SK-N-SH (cell line): ENCODE measurements around the gene MYH7B. TPM values are rescaled to one million over a fixed set of nuclear protein-coding genes. Genes with fewer than 3 reads are reported as not detected.

ENCODE experiments used
- CTCF ChIA-PET: fragments of 300-600, 350-600 bp; formaldehyde crosslinking; extraction: SDS; loops from one replicate; lab custom pipeline; 2021; lab: Yijun Ruan, JAX
- POLR2A ChIA-PET: fragments of 350-600 bp; sonication (Branson Sonifier 250); formaldehyde crosslinking; extraction: SDS; loops from one replicate; lab custom pipeline; 2020; ENCODE audit warnings: antibody characterized with exemption, inconsistent platforms; lab: Yijun Ruan, JAX
- DNase-seq: peaks from one replicate; pipeline ENCODE4 v3.0.0; 2012
- H2AFZ ChIP-seq: fragments of 200-600 bp; sonication (generic); 2 replicates; pipeline ENCODE4 v1.8.1; 2016; ENCODE audit warnings: antibody characterized with exemption, mild to moderate bottlenecking, low read depth
- H3F3A ChIP-seq: fragments of 200-600 bp; sonication (generic); replicated peaks from 2 replicates; pipeline ENCODE3; 2016; ENCODE audit warnings: antibody characterized with exemption, mild to moderate bottlenecking; ENCODE audit not compliant: insufficient read depth
- H3K27ac ChIP-seq, 2 experiments: fragments of 200-500 bp in 1 of 2; fragments of 200-600 bp in 1 of 2; sonication (Bioruptor generic) in 1 of 2; sonication (generic), shearing (Covaris generic) in 1 of 2; 2 replicates each; pipeline versions ENCODE4 v1.5.1 to v1.6.1; 2014 to 2016; ENCODE audit warnings: low read depth in 2 of 2, inconsistent platforms in 1 of 2, low read length in 1 of 2, mild to moderate bottlenecking in 1 of 2, mixed read lengths in 1 of 2
- H3K27me3 ChIP-seq: fragments of 200-600 bp; sonication (generic), shearing (Covaris generic); 2 replicates; pipeline ENCODE4 v1.6.1; 2016; ENCODE audit warnings: mixed run types; ENCODE audit not compliant: insufficient read depth
- H3K36me3 ChIP-seq, 2 experiments: fragments of 200-500 bp in 1 of 2; fragments of 200-600 bp in 1 of 2; sonication (Bioruptor generic) in 1 of 2; sonication (generic) in 1 of 2; replicated peaks in 1 of 2; 2 replicates each; pipeline versions ENCODE3 to v1.5.1; 2014 to 2016; ENCODE audit warnings: low read length in 1 of 2, mild to moderate bottlenecking in 1 of 2; ENCODE audit not compliant: insufficient read depth in 2 of 2, control insufficient read depth in 1 of 2
- H3K4me1 ChIP-seq, 2 experiments: fragments of 200-500 bp in 1 of 2; fragments of 200-600 bp in 1 of 2; sonication (Bioruptor generic) in 1 of 2; sonication (generic), shearing (Covaris generic) in 1 of 2; 2 replicates each; pipeline versions ENCODE4 v1.5.1 to v1.6.1; 2014 to 2016; ENCODE audit warnings: low read depth in 1 of 2, low read length in 1 of 2, mixed run types in 1 of 2; ENCODE audit not compliant: insufficient read depth in 2 of 2, control insufficient read depth in 1 of 2
- H3K4me2 ChIP-seq: fragments of 200-600 bp; sonication (generic), shearing (Covaris generic); 2 replicates; pipeline ENCODE4 v1.6.1; 2017; ENCODE audit warnings: mixed run types
- H3K4me3 ChIP-seq, 2 experiments: fragments of 200-500 bp in 1 of 2; fragments of 200-600 bp in 1 of 2; sonication (Bioruptor generic) in 1 of 2; sonication (generic), shearing (Covaris generic) in 1 of 2; 2 replicates each; pipeline versions ENCODE4 v1.5.1 to v1.8.1; 2014 to 2016; ENCODE audit warnings: low read depth in 2 of 2, inconsistent platforms in 1 of 2, low read length in 1 of 2, mild to moderate bottlenecking in 1 of 2, mixed read lengths in 1 of 2, moderate library complexity in 1 of 2
- H3K79me2 ChIP-seq: fragments of 200-600 bp; sonication (generic); 2 replicates; pipeline ENCODE4 v1.8.1; 2017; ENCODE audit warnings: mild to moderate bottlenecking; ENCODE audit not compliant: insufficient read depth
- H3K9ac ChIP-seq: fragments of 200-600 bp; sonication (generic); 2 replicates; pipeline ENCODE4 v1.6.1; 2017; ENCODE audit warnings: mixed run types
- H3K9me2 ChIP-seq: fragments of 200-600 bp; sonication (generic); 2 replicates; pipeline ENCODE4 v1.6.1; 2017; ENCODE audit warnings: mixed run types
- H3K9me3 ChIP-seq: fragments of 200-600 bp; sonication (generic); 2 replicates; pipeline ENCODE4 v1.6.1; 2017; ENCODE audit warnings: mixed run types, mild to moderate bottlenecking, moderate library complexity
- H4K20me1 ChIP-seq: fragments of 200-600 bp; sonication (generic); 2 replicates; pipeline ENCODE4 v1.6.1; 2017; ENCODE audit warnings: mild to moderate bottlenecking, mixed run types; ENCODE audit not compliant: insufficient read depth
- EP300 ChIP-seq, 2 experiments: IDR thresholded peaks; 2 replicates each; pipeline versions ENCODE4 v1.4.0 to v1.6.1; 2012; ENCODE audit warnings: borderline replicate concordance in 1 of 2, low read depth in 1 of 2, low read length in 1 of 2
- EZH2phosphoT487 ChIP-seq: fragments of 200-600 bp; sonication (generic); IDR thresholded peaks from 2 replicates; pipeline ENCODE4 v1.6.1; 2017; ENCODE audit warnings: low read depth, mixed run types, mild to moderate bottlenecking, antibody characterized with exemption, moderate library complexity, borderline replicate concordance
- FOSL2 ChIP-seq: IDR thresholded peaks from 2 replicates; pipeline ENCODE4 v1.4.0; 2012; ENCODE audit warnings: low read depth, mild to moderate bottlenecking, moderate library complexity, borderline replicate concordance
- FOXJ3 ChIP-seq: sonication (generic); formaldehyde crosslinking; IDR thresholded peaks from 2 replicates; pipeline ENCODE4 v1.5.1; 2020; ENCODE audit warnings: mild to moderate bottlenecking, missing genetic modification reagents
- GABPA ChIP-seq: IDR thresholded peaks from 2 replicates; pipeline ENCODE4 v1.4.0; 2012; ENCODE audit warnings: low read depth, mild to moderate bottlenecking
- IRF3 ChIP-seq: fragments of 150-350 bp; IDR thresholded peaks from 2 replicates; pipeline ENCODE4 v1.6.1; 2016; ENCODE audit warnings: mild to moderate bottlenecking, low read depth, low read length
- MAX ChIP-seq: IDR thresholded peaks from 2 replicates; pipeline ENCODE4 v1.4.0; 2012; ENCODE audit warnings: low read depth
- MXI1 ChIP-seq: IDR thresholded peaks from 2 replicates; pipeline ENCODE4 v1.6.1; 2012; ENCODE audit warnings: mild to moderate bottlenecking, low read depth, low read length, improper control_type of control experiment
- PBX3 ChIP-seq: IDR thresholded peaks from 2 replicates; pipeline ENCODE4; 2012
- RCOR1 ChIP-seq: fragments of 150-350 bp; IDR thresholded peaks from 2 replicates; pipeline ENCODE4 v1.6.1; 2017; ENCODE audit warnings: antibody characterized with exemption, low read length
- REST ChIP-seq: IDR thresholded peaks from 2 replicates; pipeline ENCODE4 v1.6.1; 2012; ENCODE audit warnings: mild to moderate bottlenecking, low read depth, low read length, moderate library complexity
- RXRA ChIP-seq: IDR thresholded peaks from 2 replicates; pipeline ENCODE4 v1.4.0; 2012; ENCODE audit warnings: low read depth, mild to moderate bottlenecking, borderline replicate concordance
- TAF1 ChIP-seq: IDR thresholded peaks from 2 replicates; pipeline ENCODE4 v1.6.1; 2012; ENCODE audit warnings: low read depth, mild to moderate bottlenecking, low read length, moderate library complexity, borderline replicate concordance
- TCF12 ChIP-seq: IDR thresholded peaks from 2 replicates; pipeline ENCODE4 v1.4.0; 2012
- TEAD4 ChIP-seq: IDR thresholded peaks from 2 replicates; pipeline ENCODE4 v1.4.0; 2012; ENCODE audit warnings: mild to moderate bottlenecking, borderline replicate concordance; ENCODE audit not compliant: insufficient read depth
- YY1 ChIP-seq: IDR thresholded peaks from 2 replicates; pipeline ENCODE4 v1.4.0; 2012; ENCODE audit warnings: low read depth, mild to moderate bottlenecking
- ZBTB33 ChIP-seq: IDR thresholded peaks from 2 replicates; pipeline ENCODE4 v1.4.0; 2012; ENCODE audit warnings: low read depth, borderline replicate concordance
- WGBS: methylation state at CpG from one replicate; pipeline ENCODE4 v1.1.6; 2017; ENCODE audit warnings: low lambda C conversion rate; 5-methylcytosine and 5-hydroxymethylcytosine counted together
- polyA plus RNA-seq, 3 experiments: library from polyadenylated mRNA; depleted of rRNA; stranded (reverse); fragments of >200 nt; gene quantifications; 2 replicates each; pipeline ENCODE4 v1.2.3, GENCODE V29; 2012

MYH7B gene
- polyA plus RNA-seq, 1 of the 3 experiments (the other 2 are of a cell fraction) = 0.41 TPM

- Histone ChIP-seq H3K9ac (no peak overlapping the region), H3K9me2 (no peaks in the 10 kb centered on the region), H2AFZ (no peak overlapping the region), H3K9me3 (no peaks in the 10 kb centered on the region), H3K4me1 (peaks cover 2 to 4% of the 10 kb centered on the region in 2 experiments; a peak in 1 of 4 replicates), H3K4me2 (no peak overlapping the region), H3K27ac (no peak overlapping the region), H3K27me3 (no peaks in the 10 kb centered on the region), H3K79me2 (no peaks in the 10 kb centered on the region), H3F3A (peaks cover 4% of the 10 kb centered on the region), H3K36me3 (peaks cover 4 to 6% of the 10 kb centered on the region in 2 experiments), H3K4me3 (no peak overlapping the region), H4K20me1 (no peaks in the 10 kb centered on the region)
- ChIA-PET CTCF (interaction anchor here (0.6 kb wide), 1 partner anchor 176 kb away, joined by 4 read pairs; no protein-coding TSS in a partner anchor), POLR2A (no interaction called here)
- no peak for DNase-seq
- no peak for TF ChIP-seq ZBTB33
- TF ChIP-seq FOXJ3 (CRISPR knock-in tag) = no peak
- TF ChIP-seq GABPA = no peak
- no peak for TF ChIP-seq MAX
- no peak for TF ChIP-seq TEAD4
- TF ChIP-seq EZH2phosphoT487 = no peak
Observed at GRCh38 chr20:34920055-34920454, 35.6 kb upstream of the MYH7B start.

GRCh38 chr20:34921436-34921835, 34.2 kb upstream of the MYH7B start:
- CTCF ChIA-PET = no interaction called here
- Histone ChIP-seq H3K4me2 (no peak overlapping the region), H2AFZ (no peak overlapping the region), H3K9me3 (no peaks in the 10 kb centered on the region), H3K27ac (no peak overlapping the region), H3K36me3 (peaks cover 11 to 16% of the 10 kb centered on the region in 2 experiments), H4K20me1 (no peaks in the 10 kb centered on the region), H3K4me1 (peaks cover 0 to 4% of the 10 kb centered on the region in 2 experiments; a peak in 1 of 4 replicates), H3K9ac (no peak overlapping the region), H3F3A (peaks cover 4% of the 10 kb centered on the region), H3K9me2 (no peaks in the 10 kb centered on the region), H3K27me3 (no peaks in the 10 kb centered on the region), H3K79me2 (no peaks in the 10 kb centered on the region), H3K4me3 (no peak overlapping the region)
- DNase-seq = no peak
- POLR2A ChIA-PET = no interaction called here
- WGBS = 83% methylated on average over 3 of the region's 3 CpGs
- TF ChIP-seq TCF12 (no peak), FOSL2 (no peak), EP300 (IDR thresholded peaks at IDR 0.05; ENCODE audit: borderline replicate concordance in 1 of 2, low read depth in 1 of 2, low read length in 1 of 2) (no peak), RCOR1 (no peak), REST (no peak), YY1 (no peak), IRF3 (no peak), MXI1 (no peak), PBX3 (no peak), TAF1 (no peak), MAX (no peak), RXRA (no peak)
